GM21576 (cell line): Measurements from ENCODE around the gene INPP4B.

Source experiments
- ATAC-seq: cut with Tn5 transposase; IDR thresholded peaks from one replicate; pipeline ENCODE4 v1.9.1; 2021; ENCODE audit warnings: mild to moderate bottlenecking, moderate library complexity; ENCODE audit not compliant: unreplicated experiment

Gene INPP4B

GRCh38 chr4:142043509-142043908 lies 802.6 kb downstream of the INPP4B start:
- no peak for ATAC-seq

- ATAC-seq: no peak
These were observed 804.3 kb downstream of the INPP4B start for GRCh38 chr4:142041788-142042187.

GRCh38 chr4:142040043-142040442 lies 806.1 kb downstream of the INPP4B start:
- ATAC-seq: no peak

- ATAC-seq: no peak
These were observed 809.1 kb downstream of the INPP4B start for GRCh38 chr4:142036795-142037583.

GRCh38 chr4:142035566-142035965 lies 810.5 kb downstream of the INPP4B start:
- no peak for ATAC-seq

GRCh38 chr4:142034101-142034500 lies 812.0 kb downstream of the INPP4B start:
- ATAC-seq: no peak

- ATAC-seq: no peak
These were observed 816.1 kb downstream of the INPP4B start for GRCh38 chr4:142030010-142030409.

GRCh38 chr4:142021761-142022160 lies 824.3 kb downstream of the INPP4B start:
- no peak for ATAC-seq

GRCh38 chr4:142021181-142021580 lies 824.9 kb downstream of the INPP4B start:
- ATAC-seq: no peak

GRCh38 chr4:142016031-142016430 lies 830.1 kb downstream of the INPP4B start:
- peak; percentile 49 for ATAC-seq

- no peak for ATAC-seq
These were observed 836.4 kb downstream of the INPP4B start for GRCh38 chr4:142009751-142010150.

- ATAC-seq: no peak
These were observed 840.6 kb downstream of the INPP4B start for GRCh38 chr4:142005519-142005918.

- ATAC-seq: no peak
These were observed 846.5 kb downstream of the INPP4B start for GRCh38 chr4:141999446-142000143.

GRCh38 chr4:141995056-141995455 lies 851.0 kb downstream of the INPP4B start:
- ATAC-seq: no peak

- no peak for ATAC-seq
These were observed 868.7 kb downstream of the INPP4B start for GRCh38 chr4:141977433-141977832.
